PFSK-1 (cell line): ENCODE results near the gene ASCL5.

Experiments used
- POLR2AphosphoS5 ChIP-seq: IDR thresholded peaks from 2 replicates; pipeline ENCODE4 v1.6.1; 2012; ENCODE audit warnings: low read depth, mild to moderate bottlenecking, control low read depth, low read length, moderate library complexity
- SIN3A ChIP-seq: IDR thresholded peaks from 2 replicates; pipeline ENCODE4 v1.6.1; 2012; ENCODE audit warnings: mild to moderate bottlenecking, low read length, moderate library complexity, borderline replicate concordance; ENCODE audit not compliant: insufficient read depth

- TF ChIP-seq SIN3A: no peak
- TF ChIP-seq POLR2AphosphoS5: no peak
Observed at GRCh38 chr1:201123866-201124265, 3.1 kb downstream of the ASCL5 start.
